ENCODE data around the gene EML2.
"Not testable (repeated sequence)": the region's sequence is repeated elsewhere in the genome, so short reads cannot be mapped to it uniquely, and the experiment has no call there.

Gene EML2

DNA sequence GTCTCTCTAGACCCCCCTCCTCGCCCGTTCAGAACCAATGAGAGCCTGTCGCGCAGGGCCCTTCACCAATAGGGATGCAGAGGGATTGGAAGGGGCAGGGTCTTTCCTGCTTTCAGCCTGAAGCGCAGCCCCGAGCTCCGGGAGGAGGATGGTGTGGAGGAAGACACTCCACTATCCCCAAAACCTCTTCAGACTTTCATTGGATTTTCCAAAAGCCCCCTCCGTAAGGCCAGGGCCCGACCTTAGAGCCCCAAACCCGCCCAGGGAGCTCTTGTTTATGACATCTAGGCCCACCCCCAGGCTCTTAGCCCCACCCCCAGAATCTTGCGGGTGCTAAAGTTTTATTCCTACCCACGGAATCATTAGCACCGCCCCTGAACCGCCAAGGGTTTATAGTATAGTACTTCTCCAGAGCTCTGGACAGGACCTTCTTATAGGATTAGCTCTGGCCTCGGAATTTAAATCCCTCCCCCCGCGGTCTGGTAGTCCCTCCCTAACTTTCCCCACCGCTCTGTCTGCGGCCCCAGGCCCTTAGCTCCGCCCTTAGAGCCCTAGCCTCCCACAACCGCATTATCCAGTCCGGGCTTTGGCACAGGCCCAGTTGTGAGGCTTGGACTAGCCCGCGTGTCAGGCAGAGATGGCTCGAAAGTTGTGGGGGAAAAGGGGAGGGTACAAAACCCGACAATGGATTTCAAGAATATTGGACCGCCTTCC is 6.6 kb upstream of the EML2 start:
- peak; percentile 89 for DNase-seq

DNA sequence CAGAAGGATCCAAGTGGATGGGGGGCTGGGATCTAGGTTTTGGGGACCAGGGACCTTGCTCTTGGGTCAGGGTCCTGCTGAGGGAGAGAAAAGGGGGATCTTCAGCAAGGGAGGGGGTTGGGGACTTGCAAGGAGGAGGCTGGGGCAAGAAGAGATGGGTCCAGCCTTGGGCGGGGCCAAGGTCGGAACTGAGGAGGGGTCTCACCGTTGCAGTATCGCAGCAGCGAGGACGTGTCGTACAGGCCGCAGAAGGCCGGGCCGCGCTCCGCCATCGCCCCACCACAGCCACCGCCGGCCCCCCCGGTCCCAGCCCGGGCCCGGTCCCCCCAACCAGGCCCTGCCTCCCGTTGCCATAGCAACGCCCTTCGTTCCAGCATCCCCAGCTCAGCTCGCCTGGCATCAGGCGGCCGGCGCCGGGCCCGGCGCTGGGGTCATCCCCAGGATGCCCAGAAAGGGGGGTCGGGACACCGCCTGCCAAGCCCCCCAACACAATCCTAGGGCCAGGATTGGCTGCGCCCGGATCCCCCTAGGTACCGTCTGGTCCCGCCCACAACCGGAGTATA is 6.0 kb upstream of the EML2 start:
- DNase-seq: no peak

DNA sequence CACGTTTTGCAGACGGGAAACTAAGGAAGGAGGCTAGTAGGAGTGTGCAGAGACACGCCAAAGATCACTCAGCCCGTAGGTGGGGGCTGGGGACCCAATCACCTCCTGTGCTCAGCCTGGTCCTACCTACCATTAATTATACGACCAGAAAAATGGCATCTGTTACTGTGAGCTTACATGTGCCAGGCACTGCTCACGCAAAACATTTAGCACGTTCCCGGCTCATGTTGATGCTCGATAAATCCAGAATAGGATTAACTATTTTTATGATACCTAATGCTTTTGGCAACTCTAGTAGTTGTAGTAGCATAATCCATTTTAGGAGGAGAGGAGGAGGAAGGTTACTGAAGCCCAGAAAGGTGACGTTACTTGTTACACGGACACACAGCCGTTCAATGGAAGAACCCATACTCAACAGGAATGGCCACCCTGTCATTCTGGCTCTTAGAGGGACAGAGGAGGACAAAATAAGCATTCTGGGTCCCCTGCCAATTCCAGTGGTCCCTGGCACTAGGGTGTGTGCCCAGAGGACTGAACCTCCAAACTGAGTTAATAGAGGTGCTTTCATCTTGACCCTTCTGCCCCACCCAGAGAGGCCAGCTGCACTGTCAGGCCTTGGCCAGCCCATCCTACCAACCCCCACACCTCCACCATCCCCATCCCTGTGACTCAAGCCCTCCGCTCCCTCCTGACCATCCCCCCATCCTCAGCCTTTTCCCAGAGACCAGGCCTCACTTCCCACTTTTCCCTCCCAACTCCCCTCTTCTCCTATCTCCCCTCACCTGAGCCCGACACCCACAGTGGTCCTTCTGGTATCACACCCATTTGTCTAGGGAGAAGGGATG is 5.0 kb upstream of the EML2 start:
- DNase-seq: no peak

GRCh38 chr19:45643024-45643926 is 4.1 kb upstream of the EML2 start:
- peak; percentile 98 for DNase-seq

DNA sequence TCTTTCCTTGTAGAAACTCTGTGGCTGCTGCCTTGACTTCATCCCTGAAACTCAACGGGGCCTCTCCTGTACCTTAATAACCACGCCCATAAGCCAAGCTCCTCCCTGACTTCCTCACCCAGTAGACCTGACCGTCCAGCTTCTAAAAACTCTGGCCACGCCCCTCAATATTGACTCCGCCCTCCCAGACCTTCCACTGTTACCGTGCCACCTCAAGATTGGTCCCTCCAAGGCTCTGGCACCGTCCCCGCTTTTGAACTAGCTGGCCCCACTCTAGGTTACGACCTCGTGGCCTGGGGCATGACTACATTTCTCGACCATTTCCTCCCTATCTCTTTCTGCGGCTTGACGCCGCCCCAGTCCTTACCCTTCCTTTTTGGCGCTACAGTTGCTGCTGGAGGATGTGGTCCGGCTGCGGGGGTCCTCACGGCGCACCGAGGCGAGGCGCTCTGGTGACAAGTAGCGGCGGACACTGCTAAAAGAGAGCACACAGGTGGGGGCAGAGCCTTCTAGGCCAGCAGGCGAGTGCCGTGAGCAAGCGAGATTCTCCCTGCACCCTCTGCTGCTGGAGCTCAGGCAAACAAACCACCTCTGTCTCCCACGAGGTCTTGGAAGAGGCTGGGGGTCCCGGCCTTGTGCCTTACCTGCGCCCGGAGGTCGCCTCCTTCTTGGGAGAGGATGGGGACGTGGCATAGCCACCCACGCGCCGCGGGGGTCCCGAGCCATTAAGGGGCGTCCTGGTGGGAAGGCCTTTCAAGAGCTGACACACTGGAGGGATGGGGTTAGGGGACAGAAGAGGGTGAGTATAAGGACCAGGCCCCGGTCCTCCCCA is 2.3 kb upstream of the EML2 start:
- DNase-seq: peak; percentile 94

- peak; percentile 79 for DNase-seq
These were observed 1.7 kb upstream of the EML2 start for GRCh38 chr19:45640849-45641273.

- DNase-seq: no peak
These were observed 1.1 kb downstream of the EML2 start for GRCh38 chr19:45637890-45638667.

GRCh38 chr19:45636902-45637301 is 2.3 kb downstream of the EML2 start:
- no peak for DNase-seq

DNA sequence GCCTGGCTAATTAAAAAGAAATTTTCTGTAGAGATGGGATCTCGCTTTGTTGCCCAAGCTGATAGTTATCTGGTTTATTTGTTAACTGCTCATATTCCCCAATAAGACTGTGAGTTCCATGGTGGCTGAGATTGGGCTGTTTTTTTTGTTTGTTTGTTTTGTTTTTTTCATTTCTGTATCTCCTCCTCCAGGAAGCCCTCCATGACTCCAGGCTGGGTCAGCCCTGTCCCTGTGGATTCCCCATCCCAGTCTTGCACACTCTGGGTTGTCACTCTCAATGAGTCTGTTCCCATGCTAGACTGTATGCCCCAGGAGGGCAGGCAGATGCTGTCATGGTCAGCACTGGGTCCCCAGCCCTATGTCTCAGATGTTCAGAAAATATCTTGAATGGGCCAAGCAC is 2.9 kb downstream of the EML2 start:
- no peak for DNase-seq

GRCh38 chr19:45632468-45633196 is 6.6 kb downstream of the EML2 start:
- DNase-seq: peak; percentile 68

DNA sequence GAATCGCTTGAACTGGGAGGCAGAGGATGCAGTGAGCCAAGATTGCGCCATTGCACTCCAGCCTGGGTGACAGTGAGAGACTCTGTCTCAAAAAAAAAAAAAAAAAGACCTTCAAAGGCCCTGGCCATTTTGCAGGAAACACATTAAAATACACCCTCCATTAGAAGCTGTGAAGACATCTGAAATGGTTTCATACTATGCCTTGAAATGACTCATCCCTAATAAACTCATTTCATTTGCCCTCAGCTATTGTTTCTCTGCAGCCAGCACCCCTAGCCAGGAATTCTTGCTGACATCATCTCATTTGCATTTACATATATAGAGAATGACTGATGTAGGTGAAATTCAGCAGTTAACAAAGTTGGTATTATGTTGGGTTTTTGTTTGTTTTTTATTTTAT is 8.7 kb downstream of the EML2 start:
- peak; percentile 42 for DNase-seq

DNA sequence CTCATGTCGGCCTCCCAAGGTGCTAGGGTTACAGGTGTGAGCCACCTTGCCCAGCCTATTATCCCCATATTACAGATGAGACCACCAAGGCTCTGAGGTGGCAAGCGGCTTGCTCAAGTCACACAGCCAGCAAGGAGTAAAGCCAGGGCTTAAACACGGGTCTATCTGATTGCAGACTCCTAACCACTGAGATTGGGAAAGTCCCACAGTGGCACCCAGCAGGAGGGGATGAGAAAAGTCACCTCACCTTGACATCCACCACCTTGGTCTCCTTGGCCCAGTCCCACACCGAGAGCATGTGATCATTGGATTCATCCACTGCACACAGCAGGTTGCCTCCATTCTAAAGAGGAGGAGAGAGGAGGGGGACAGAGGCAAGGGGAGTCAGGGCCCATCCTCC is 9.5 kb downstream of the EML2 start:
- no peak for DNase-seq

GRCh38 chr19:45628219-45628618 is 11.0 kb downstream of the EML2 start:
- DNase-seq: not testable (repeated sequence)

DNA sequence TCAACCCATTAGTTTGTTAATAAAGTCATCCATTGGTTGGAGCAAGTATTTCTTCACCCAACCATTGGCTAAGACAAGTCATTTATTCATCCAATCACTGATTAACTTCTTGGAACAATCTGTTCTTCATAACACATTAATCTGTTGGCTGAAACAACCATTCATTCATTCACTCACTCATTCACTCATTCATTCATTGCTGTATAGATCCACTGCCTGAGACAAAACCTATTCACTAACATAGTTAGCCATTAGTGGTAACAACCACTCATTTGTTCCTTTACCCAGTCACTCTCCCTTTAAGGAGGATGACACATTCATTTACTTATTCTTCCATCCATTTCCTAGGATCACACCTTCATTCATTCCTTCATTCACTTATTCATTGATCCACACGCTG is 15.2 kb downstream of the EML2 start:
- no peak for DNase-seq

DNA sequence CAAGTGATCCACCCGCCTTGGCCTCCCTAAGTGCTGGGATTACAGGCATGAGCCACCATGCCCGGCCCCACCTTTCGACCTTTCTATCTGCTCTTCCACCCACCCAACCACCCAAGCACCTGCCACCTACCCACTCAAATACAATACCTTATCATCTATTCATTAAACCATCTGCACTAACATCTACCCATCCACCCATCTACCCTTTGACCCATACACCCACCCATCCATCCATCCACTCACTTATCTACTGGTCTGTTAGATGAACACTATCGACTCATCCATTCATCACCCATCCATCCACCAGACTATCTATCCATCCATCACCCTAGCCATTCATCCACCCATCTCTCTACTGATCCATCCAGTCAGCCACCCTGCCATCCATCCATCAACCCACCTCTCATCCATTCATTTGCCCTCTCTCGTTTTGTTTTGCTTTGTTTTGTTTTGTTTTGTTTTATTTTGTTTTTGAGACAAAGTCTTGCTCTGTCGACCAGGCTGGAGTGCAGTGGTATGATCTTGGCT is 17.2 kb downstream of the EML2 start:
- DNase-seq: no peak

DNA sequence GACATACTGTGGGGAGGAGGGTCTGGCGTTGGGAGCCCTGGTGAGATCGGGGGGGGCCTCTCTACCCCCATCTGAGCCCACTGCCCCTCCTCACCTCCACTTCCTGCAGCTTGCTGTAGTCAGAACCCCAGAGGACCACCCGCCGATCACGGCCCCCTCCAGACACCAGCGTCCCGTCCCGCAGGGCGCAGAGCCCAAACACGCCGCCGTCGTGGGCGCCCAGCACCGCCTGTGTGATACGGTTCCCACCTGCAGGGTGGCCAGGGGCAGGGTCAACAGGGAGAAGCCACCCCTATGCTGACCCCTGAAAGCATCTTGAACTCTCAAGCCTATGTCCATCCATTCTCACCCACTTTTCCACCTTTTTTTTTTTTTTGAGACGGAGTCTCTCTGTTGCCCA is 17.8 kb downstream of the EML2 start:
- no peak for DNase-seq

DNA sequence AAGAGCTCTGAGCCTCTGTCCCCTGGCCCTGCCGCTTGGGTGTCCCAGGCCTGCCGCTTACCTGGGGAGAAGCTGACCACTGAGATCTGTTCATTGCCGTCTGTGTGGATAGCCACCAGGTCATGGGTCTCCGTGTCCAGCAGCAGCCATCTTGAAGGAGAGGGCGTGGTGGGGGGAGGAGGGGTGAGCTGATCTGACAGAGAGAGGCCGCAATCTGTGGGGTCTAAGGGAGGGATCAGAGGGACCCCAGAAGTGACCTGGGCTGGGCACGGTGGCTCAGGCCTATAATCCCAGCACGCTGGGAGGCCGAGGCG is 22.5 kb downstream of the EML2 start:
- DNase-seq: no peak

DNA sequence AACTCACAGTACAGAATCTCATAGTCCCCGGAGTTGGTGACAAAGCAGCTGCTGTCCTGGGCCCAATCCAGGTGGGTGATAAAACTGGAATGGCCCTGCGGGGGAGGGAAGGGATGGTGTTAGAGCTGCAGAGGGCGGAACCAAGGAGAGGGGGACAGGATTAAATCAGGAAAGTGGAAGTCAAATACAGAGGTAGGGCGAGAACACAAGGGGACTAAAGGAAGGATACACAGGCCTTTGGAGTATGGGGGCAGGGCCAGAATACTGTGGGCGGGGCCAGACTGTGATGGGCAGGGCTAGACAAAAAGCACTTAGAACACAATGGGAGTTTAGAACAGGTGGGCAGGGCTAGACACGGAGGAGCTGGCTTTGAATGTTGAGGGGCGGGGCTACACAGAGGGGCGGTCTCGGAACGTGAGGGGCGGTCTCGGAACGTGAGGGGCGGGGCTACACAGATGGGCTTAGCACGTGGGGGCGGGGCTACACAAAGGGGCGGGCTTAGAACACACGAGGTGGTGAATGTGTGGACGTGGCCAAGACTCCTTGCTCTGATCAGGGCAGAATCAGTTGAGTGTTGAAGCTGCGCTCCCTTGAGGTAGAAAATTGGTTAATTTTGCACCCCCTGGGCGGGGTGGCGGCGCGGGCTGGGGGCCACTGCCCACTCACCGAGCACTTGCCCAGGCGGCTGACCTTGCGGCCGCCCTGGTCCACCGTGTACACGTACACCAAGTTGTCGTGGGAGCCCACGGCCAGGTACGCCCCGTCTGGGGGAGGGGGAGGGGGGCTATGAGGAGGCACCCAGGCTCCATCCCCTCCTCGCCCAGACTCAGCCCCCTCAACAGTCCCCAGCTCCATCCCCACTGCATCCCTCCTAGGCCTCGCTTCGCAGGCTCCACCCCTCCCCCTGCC is 23.1 kb downstream of the EML2 start:
- peak; percentile 95 for DNase-seq

DNA sequence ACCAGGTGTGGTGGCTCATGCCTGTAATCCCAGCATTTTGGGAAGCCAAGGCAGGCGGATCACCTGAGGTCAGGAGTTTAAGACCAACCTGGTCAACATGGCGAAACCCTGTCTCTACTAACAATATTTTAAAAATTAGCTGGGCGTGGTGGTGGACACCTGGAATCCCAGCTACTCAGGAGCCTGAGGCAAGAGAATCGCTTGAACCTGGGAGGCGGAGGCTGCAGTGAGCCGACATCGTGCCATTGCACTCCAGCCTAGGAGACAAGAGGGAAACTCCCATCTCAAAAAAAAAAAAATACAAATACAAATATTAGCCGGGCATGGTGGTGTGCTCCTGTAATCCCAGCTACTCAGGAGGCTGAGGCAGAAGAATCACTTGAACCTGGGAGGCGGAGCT is 24.1 kb downstream of the EML2 start:
- not testable (repeated sequence) for DNase-seq
